GM20431 (cell line): ENCODE data around the gene JUNB.

ENCODE experiments used
- in situ Hi-C: fragments of 300-500 bp; cut with MseI, MboI; formaldehyde crosslinking; loops from one replicate; pipeline ENCODE4 v1.15.0; 2020; ENCODE audit warnings: low sequenced_read_pairs; ENCODE audit not compliant: unreplicated experiment

The JUNB gene

GRCh38 chr19:12791345-12792050 lies at the start of gene JUNB:
Gene JUNB (plus strand): TSS chr19:12791486. CDS start chr19:12791772, 286 bp downstream.
- in situ Hi-C loops: no loop called here

GRCh38 chr19:12745166-12745897 lies 46.0 kb upstream of the JUNB start:
- in situ Hi-C loops: no loop called here

- in situ Hi-C loops: no loop called here
Measured at GRCh38 chr19:12748489-12748888, 42.8 kb upstream of the JUNB start.

- in situ Hi-C loops: loop anchor here (10.0 kb wide), 1 partner anchor 95 kb away; no protein-coding TSS in a partner anchor
Measured at GRCh38 chr19:12749938-12750521, 41.3 kb upstream of the JUNB start.

DNA sequence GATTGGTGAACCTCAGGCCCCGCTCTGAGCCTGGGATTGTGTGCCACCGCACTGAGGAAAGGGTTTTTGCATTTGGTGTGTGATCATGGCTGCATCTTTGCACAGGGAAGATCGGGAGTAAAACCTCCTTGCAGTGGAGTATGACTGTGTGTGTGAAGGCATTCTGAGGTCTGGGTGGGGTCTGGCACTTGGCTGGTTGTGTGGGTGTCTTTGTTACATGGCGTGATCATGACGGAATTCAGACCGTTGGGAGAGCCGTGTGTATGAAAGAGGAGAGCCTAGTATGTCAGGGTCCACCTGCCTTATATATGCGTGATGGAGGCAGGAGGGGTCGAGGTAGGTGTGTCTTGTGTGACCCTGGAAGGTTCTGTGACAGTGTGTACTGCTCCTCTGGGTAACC lies 40.4 kb upstream of the JUNB start:
- in situ Hi-C loops: loop anchor here (10.0 kb wide), 1 partner anchor 94 kb away; no protein-coding TSS in a partner anchor

- in situ Hi-C loops: loop anchor here (10.0 kb wide), 1 partner anchor 93 kb away; no protein-coding TSS in a partner anchor
Measured at GRCh38 chr19:12751635-12752034, 39.7 kb upstream of the JUNB start, which contains the start of gene BEST2. Gene BEST2 (plus strand): TSS chr19:12751791. CDS start chr19:12752593, 802 bp downstream.

GRCh38 chr19:12752056-12752781 lies 39.1 kb upstream of the JUNB start:
- in situ Hi-C loops: loop anchor here (10.0 kb wide), 1 partner anchor 93 kb away; no protein-coding TSS in a partner anchor

- in situ Hi-C loops: loop anchor here (10.0 kb wide), 1 partner anchor 90 kb away; no protein-coding TSS in a partner anchor
Measured at GRCh38 chr19:12754465-12755196, 36.7 kb upstream of the JUNB start.

DNA sequence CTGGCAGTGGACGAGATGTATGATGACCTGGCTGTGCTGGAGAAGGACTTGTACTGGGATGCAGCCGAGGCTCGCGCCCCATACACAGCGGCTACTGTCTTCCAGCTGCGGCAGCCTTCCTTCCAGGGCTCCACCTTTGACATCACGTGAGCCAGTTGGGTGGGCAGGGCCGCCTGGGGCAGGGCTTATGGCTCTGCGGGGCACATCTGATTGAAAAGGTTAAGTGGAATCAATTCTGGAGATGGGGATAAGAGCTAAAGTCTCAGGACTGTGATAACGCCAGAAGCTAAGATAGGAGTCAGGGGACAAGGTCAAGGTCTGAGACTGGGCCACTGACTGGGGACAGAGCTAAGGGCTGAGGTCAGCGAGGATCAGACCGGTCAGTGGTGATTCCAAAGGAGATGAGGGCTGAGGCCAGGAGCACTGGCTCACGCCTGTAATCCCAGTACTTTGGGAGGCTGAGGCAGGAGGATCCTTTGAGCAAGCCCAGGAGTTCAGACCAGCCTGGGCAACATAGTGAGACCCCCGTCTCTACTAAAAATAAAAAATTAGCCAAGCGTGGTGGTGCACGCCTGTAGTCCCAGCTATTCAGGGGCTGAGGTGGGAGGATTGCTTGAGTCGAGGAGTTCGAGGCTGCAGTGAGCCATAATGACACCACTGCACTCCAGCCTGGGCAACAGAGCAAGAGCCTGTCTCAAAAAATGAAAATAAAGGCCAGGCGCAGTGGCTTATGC lies 35.0 kb upstream of the JUNB start:
- in situ Hi-C loops: loop anchor here (10.0 kb wide), 1 partner anchor 88 kb away; no protein-coding TSS in a partner anchor

- in situ Hi-C loops: loop anchor here (10.0 kb wide), 1 partner anchor 87 kb away; no protein-coding TSS in a partner anchor
Measured at GRCh38 chr19:12757544-12758274, 33.6 kb upstream of the JUNB start.

DNA sequence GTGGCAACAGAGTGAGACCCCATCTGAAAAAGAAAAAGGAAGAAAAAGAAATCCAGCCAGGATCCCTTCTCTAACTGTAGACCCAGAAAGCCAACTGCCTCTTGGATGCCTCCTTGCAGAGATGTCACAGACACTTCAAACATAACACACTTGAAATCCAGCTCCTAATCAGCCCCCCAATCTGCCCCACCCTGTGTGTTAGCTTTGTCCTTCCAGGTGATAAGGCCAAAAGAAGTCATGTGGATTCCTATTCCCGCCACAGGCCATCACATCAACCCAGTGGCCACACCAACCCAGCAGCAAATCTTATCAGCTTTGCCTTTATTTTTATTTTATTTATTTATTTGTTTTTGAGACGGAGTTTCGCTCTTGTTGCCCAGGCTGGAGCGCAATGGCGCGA lies 31.6 kb upstream of the JUNB start:
- in situ Hi-C loops: loop anchor here (10.0 kb wide), 1 partner anchor 85 kb away; no protein-coding TSS in a partner anchor

DNA sequence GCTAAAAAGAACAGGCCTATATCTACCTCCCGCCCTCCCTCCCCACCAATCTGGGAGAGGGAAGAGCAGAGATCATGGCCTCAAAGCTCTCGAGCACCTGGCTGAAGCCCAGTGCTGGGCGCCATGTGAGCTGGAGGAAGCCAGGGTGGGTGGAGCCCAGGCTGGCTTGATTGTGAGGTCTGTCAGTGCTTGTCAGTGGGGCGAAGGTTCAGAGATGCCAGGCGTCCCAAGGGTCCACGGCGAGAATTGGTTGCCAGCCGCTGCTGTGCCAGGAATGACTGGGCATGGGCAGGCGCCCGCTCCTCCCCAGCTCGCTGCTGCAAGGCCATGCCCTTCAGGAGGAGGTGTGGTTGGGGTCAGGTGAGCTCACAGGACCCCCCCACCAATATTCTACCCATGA lies 28.2 kb upstream of the JUNB start:
- in situ Hi-C loops: no loop called here

GRCh38 chr19:12764698-12765097 lies 26.6 kb upstream of the JUNB start:
- in situ Hi-C loops: no loop called here

DNA sequence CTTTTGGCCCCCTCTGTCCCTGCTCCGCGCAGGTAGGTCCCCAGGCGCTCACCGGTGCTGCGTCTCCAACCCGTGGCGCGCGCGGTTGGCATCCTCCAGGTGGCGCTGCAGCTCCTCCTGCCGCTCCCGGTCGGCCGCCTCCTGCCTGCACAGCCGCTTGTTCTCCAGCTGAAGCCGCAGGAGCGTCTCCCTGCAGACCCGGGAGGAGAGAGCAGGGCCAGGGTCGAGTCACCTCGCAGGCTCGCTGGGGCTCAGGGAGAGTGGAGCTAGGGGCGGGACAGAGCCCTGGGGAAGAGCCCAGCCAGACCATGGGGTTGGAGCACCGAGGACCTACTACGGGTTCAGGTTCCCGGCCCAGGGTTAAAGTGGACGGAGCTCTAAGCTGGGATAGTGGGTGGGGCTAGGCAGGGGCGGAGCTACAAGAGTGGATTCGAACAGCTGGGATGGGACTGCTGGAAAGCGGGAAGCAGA lies 25.2 kb upstream of the JUNB start:
- in situ Hi-C loops: no loop called here

DNA sequence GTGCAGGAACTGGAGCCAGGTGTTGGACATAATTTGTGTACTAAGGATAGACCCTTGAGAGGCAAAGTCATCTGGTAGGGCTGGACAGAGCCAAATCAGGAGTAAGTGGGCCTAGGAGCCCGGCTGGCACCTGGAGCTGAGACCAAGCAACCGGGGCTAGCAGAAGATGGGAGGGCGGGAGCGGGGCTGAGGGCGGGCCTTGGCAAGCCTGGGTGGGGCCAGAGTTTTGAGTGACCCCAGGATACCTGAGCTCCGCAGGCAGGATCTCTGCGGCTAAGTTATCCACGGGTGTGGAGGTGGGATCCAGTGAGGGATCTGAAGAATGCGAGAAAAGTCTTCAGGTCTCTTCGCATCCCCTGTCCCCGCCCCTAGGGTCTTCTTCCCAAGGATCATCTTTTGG lies 24.1 kb upstream of the JUNB start:
- in situ Hi-C loops: no loop called here

DNA sequence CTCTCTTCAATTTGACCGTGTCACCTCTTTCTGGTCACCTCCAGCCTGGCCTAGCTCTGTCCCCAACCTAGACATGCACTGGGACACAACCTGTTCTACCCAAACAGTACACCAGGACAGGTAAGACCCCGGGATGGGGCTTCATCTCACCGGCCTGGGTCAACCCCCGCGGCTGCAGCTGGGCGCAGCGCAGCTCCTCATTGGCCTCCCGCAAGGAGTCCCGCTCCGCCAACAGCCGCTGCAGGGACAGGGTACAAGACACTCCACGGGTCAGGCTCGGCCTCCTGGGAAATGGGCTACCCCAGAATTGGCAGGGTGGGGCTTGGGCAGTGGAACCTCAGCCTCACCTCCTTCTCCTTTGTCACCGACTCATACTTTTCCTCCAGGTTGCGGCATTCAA lies 23.6 kb upstream of the JUNB start:
- in situ Hi-C loops: no loop called here

DNA sequence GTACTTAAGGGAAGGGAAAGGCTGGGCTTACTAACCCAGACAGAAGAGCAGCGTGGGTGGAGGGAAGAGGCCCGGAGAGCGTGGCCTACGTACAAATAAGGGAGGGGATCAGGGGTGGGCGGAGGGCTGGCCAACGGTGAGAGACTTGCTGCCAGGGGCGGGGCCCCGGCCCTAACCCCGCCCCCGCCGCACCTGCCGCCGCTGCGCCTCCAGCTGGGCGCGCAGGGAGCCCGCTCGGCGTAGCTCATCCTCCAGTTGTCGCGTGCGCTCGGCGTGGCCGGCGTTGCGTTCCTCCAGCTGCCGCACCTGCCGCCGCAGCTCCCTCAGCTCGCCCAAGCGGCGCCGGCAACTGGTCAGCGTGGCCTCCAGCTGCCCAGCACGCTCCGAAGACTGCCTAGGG lies 21.6 kb upstream of the JUNB start:
- in situ Hi-C loops: no loop called here

- in situ Hi-C loops: no loop called here
Measured at GRCh38 chr19:12770922-12771321, 20.4 kb upstream of the JUNB start.
